ENCODE measurements around the gene CCDC194.

DNA sequence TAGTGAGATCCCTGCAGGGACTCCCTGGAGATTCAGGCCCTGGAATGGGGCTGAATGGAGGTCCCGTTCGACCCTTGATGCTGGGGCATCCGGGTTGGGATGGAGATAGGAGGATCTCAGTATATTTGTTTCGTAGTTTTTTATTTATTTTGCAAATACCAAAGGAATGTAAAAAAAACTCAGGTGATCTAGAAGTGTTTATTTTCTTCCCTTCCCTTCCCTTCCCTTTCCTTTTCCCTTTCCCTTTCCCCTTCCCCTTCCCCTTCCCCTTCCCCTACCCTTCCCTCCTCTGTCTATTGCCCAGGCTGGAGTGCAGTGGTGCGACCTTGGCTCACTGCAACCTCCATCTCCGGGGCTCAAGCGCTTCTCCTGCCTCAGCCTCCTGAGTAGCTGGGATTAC, 52.2 kb downstream of the CCDC194 start:
- TF ChIP-seq, protein P1, sequence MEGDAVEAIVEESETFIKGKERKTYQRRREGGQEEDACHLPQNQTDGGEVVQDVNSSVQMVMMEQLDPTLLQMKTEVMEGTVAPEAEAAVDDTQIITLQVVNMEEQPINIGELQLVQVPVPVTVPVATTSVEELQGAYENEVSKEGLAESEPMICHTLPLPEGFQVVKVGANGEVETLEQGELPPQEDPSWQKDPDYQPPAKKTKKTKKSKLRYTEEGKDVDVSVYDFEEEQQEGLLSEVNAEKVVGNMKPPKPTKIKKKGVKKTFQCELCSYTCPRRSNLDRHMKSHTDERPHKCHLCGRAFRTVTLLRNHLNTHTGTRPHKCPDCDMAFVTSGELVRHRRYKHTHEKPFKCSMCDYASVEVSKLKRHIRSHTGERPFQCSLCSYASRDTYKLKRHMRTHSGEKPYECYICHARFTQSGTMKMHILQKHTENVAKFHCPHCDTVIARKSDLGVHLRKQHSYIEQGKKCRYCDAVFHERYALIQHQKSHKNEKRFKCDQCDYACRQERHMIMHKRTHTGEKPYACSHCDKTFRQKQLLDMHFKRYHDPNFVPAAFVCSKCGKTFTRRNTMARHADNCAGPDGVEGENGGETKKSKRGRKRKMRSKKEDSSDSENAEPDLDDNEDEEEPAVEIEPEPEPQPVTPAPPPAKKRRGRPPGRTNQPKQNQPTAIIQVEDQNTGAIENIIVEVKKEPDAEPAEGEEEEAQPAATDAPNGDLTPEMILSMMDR (IDR thresholded peaks at IDR 0.05), result no peak
- no peak for TF ChIP-seq POLR2A (IDR thresholded peaks at IDR 0.05)
